ENCODE measurements around the gene OR1Q1.

OR1Q1 gene

DNA sequence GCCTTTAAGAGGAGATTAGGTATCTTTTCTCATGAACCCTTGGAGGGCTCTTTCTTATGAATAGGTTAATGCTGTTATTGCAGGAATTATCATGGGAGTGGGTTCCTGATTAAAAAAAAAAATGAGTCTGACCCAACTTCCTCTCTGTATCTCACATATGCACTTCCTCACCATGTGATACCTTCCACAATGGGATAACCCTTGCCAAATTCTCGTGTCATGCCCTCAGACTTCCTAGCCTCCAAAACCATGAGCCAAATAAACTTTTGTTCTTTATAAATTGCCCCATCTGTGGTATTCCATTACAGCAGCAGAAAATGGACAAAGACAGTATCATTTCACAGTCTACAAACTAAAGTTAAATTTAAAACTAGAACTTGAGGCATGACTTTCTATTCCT, 41.8 kb downstream of the OR1Q1 start:
- no peak overlapping the region for H3K4me3 ChIP-seq (ENCODE audit: insufficient read depth, low read depth, low read length)
- no peaks in the 10 kb centered on the region for H3K4me1 ChIP-seq (ENCODE audit: control insufficient read depth, insufficient read depth, low read length)
- no peaks in the 10 kb centered on the region for H3K36me3 ChIP-seq (ENCODE audit: control insufficient read depth, insufficient read depth, low read length)
- no peaks in the 10 kb centered on the region for H3K9me3 ChIP-seq (ENCODE audit: control insufficient read depth, low read length)
- WGBS, 2 experiments: 38 to 44% methylated on average over 1 of the region's 1 CpG
- H3K27ac ChIP-seq (ENCODE audit: insufficient read depth, low read depth, low read length, poor library complexity, severe bottlenecking): no peak overlapping the region
- H3K27me3 ChIP-seq (ENCODE audit: control insufficient read depth, insufficient read depth, low read length, poor library complexity, severe bottlenecking): no peaks in the 10 kb centered on the region

DNA sequence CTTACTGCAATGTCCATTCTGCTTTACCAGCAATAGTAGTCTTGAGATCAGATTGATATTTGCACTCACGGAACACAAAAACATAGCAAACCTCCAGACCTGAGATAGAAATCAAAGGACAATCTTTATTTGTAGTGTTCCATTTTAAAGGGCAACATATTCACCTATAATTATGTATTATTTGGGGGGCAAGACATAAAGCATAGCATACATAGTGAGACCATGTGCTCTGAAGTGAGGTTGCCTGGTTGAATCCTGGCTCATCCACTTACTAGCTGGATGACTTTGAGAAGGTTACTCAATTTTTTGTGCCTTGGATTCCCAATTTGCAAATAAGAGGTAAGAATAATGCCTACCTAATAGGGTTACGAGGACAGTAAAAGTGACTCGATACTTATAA, 43.0 kb downstream of the OR1Q1 start, which contains the start of gene OR1B1:
Gene OR1B1 (minus strand): TSS at position 101 of the 400 bp plus-strand sequence.
- Histone ChIP-seq H3K4me3 (ENCODE audit: insufficient read depth, low read depth, low read length) (no peak within 1 kb of the TSS), H3K27me3 (ENCODE audit: control insufficient read depth, insufficient read depth, low read length, poor library complexity, severe bottlenecking) (no peaks in the 10 kb centered on the region), H3K4me1 (ENCODE audit: control insufficient read depth, insufficient read depth, low read length) (no peaks in the 10 kb centered on the region), H3K27ac (ENCODE audit: insufficient read depth, low read depth, low read length, poor library complexity, severe bottlenecking) (no peak within 1 kb of the TSS), H3K9me3 (ENCODE audit: control insufficient read depth, low read length) (no peaks in the 10 kb centered on the region), H3K36me3 (ENCODE audit: control insufficient read depth, insufficient read depth, low read length) (no peaks in the 10 kb centered on the region)
- WGBS, 2 experiments: 80 to 92% methylated on average over 2 to 3 of the region's 3 CpGs

DNA sequence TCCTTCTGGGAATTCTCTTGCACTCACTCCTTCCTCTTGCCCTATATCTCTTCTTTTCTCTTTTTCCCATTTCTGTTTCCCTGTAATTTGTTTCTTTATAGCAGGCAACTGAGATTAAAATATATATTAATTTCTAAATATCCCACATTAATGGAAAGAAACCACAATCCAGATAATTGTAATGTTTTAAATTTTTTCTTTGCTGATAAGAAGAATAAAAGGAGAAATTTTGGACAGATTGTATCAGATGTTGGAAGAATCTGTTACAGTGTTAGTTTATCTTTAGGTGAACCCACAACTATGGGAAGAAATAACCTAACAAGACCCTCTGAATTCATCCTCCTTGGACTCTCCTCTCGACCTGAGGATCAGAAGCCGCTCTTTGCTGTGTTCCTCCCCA, 46.9 kb downstream of the OR1Q1 start, which contains the start of gene OR1L1:
Gene OR1L1 (plus strand): TSS at position 301 of the 400 bp plus-strand sequence. CDS start 0 bp downstream, at position 301.
- H3K4me3 ChIP-seq (ENCODE audit: insufficient read depth, low read depth, low read length): no peak within 1 kb of the TSS
- WGBS, 2 experiments: 26 to 36% methylated on average over 2 of the region's 2 CpGs
- H3K27ac ChIP-seq (ENCODE audit: insufficient read depth, low read depth, low read length, poor library complexity, severe bottlenecking): no peak within 1 kb of the TSS
- H3K9me3 ChIP-seq (ENCODE audit: control insufficient read depth, low read length): no peaks in the 10 kb centered on the region
- H3K4me1 ChIP-seq (ENCODE audit: control insufficient read depth, insufficient read depth, low read length): no peaks in the 10 kb centered on the region
- H3K36me3 ChIP-seq (ENCODE audit: control insufficient read depth, insufficient read depth, low read length): no peaks in the 10 kb centered on the region
- no peaks in the 10 kb centered on the region for H3K27me3 ChIP-seq (ENCODE audit: control insufficient read depth, insufficient read depth, low read length, poor library complexity, severe bottlenecking)
